AML-193 (cell line): ENCODE data around the gene SPSB1.

Source experiments
- DNase-seq, 2 experiments: peaks; one replicate each; lab custom pipeline; 2025; lab: John Stamatoyannopoulos, UW

SPSB1 gene

GRCh38 chr1:9300573-9300972 lies 7.9 kb downstream of the SPSB1 start:
- no peak for DNase-seq

DNA sequence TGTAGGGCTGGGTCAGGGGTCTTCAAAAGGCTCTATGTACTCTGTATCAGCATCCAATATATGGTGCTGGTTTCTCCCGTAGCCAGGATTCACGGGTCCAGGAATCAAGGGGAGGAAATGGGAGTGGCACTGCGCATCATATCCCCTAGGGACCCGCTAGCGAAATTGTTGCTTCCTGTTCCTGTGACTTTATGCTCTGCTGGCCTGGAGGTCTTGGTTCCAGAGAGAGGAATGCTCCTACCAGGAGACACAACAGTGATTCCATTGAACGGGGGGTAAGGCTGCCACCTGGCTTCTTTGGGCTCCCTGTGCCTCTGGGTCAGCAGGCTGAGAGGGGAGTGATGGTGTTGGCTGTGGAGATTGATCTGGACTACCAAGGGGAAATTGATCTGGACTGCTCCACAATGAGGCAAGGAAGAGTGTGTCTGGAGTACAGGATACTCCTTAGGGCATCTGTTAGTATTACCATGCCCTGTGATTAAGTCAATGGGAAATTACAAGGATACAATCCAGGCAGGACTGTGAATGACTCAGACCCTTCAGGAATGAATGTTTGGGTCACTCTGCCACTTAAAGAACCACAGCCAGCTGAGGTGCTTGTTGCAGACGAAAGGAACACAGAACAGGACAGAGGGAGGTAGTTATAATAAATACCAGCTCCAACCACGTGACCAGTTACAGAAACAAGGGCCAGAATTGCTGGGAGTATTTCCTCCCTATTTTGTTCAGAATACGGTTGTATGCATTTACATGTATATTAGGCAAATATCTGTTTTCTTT lies 10.2 kb downstream of the SPSB1 start:
- DNase-seq = no peak

DNA sequence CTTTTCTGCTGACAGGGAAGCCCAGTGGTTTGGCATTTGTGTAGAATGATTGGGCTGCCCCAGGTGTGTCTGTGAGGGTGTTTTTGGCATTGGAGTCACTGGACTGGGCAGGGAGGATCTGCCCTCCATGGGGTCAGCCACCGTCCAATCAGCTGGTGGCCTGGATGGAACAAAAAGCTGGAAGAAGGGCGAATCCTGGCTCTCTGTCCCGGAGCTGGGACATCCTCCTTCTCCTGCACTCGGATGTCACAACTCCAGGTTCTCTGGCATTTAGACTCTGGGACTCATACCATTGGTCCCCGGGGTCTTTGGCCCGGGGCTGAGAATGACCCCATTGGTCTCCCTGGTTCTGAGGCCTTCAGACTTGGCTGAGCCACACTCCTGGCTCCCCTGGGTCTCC lies 11.2 kb downstream of the SPSB1 start:
- DNase-seq = no peak

- DNase-seq = no peak
These were observed 12.5 kb downstream of the SPSB1 start for GRCh38 chr1:9305216-9305615.

DNA sequence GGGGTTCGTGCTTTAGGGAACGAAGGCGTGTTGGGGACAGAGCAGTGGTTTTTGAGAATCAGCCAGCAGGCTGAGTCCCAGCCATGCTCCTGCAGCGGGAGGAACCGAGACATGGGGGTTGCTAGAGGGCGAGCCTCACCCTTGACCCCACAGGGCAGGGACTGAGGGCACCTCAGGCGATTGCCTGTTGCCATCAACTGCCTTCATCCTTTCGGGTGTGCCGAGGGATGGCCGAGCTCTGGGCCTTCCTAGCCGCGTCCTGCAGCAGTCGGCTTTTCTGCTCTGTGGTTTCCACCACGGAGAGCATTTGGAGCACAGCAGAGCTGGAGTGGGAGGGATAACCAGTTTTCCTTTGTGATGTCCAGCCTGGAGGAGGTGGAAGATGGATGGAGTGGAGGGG lies 13.3 kb downstream of the SPSB1 start:
- no peak for DNase-seq

GRCh38 chr1:9307303-9307702 lies 14.6 kb downstream of the SPSB1 start:
- no peak for DNase-seq

DNA sequence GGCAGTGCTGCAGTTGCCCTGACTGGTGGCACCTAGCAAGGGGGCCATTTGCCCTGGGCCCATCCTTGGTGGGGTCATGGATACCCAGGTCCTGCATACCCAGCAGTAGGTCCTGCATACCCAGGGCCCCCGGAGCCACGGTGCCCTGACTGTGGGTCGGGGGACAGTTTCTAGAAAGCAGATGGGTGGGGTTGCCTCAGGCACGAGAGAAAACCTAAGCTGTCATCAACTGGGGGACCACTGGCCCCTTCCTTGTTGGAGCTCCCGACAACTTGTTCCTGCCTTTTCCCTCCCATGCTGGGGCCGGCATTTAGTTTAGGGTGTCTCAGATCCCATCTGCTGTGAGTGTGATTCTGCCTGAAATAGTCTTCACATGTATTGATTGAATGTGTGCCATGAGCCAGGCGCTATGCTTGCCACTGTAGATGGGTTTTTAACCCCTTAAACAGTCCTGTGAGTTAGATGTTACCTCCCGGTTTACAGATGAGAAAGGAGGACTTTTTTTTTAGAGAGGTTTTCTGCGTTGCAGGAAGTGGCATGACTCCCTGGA lies 15.6 kb downstream of the SPSB1 start:
- DNase-seq = no peak

- DNase-seq = no peak
These were observed 16.4 kb downstream of the SPSB1 start for GRCh38 chr1:9309080-9309479.

DNA sequence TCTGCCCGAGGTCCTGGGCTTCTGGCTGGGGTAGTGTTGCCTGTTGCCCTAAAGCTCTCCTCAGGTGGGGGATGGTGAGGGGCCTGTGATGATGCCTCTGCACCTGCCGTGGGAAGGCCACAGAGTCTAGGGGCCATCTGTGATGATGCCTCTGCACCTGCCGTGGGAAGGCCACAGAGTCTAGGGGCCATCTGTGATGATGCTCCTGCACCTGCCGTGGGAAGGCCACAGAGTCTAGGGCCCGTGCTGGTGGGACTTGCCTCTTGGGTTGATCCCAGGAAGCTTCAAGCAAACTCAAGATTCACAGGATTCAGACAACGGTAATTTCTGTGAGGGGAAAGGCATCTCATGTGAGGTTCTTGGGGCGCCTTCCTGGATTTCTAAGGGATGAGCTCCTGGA lies 17.3 kb downstream of the SPSB1 start:
- no peak for DNase-seq

- no peak for DNase-seq
These were observed 18.3 kb downstream of the SPSB1 start for GRCh38 chr1:9311029-9311428.

DNA sequence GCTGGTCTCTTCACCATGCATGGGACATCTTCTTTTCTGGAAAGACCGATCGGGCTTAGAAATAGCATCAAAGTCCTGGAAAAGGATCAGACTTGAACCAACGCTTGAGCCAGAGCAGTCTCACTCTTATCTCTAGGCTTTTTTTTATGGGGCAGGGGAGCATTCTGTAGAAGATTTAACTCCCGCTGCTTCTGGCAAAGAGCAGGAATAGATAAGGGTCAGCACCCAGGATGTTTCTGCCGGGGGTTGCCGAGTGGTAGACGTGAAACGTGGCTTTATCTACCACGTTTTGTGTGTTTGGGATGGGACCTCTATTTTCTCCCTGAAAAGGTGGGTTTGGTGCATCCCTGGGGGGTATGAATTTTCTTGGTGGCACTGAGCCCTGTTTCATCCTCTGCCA lies 18.8 kb downstream of the SPSB1 start:
- DNase-seq = no peak

GRCh38 chr1:9312168-9312720 lies 19.6 kb downstream of the SPSB1 start:
- no peak for DNase-seq

- DNase-seq = no peak
These were observed 20.9 kb downstream of the SPSB1 start for GRCh38 chr1:9313576-9313975.

DNA sequence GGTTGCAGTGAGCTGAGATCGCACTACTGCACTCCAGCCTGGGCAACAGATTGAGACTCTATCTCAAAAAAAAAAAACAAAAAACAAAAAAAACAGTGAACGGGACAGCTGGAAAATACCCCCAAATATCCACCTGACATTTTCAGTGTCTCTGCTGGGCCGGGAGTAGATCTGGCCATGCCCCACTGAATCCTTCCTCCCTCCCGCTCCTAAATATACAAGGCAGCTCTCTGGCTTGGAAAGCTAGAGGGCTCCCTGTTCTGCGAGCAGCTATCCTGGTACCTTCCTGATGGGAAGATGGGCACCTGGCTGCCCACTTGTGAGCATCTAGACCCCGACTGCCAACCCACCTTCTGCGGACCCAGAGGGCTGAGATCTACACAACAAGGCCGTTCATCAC lies 21.4 kb downstream of the SPSB1 start:
- DNase-seq = no peak

DNA sequence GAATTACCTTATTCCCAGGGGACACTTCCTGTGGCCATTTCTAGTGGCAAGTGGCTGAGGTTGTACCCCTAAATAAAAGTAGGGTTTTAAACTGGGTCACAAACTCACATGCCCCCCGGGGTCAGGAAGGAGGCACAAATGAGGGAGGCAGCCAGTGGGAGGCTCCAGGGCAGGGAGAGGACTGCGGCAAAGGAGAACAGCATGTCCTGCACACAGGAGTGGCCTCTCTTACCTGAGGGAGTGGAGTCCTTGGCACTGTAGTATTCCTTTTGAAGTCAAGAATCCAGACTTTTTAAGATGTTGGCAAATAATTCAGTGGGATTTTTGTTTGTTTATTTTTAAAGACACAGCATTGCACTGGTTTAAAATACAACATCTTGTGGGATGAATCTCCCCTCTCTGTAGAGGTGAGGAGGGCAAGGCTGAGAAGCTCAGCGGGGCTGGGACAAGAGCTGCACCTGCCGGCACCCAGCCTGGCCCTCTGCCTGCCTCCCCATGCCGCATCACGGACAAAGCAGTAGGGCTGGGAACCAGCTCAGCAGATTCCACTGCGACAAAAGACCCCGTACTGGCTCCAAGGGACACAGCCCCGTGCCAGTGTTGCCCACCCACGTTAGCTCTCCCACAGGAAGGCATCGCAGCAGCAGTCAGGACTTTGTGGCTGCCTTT lies 22.2 kb downstream of the SPSB1 start:
- DNase-seq = no peak

GRCh38 chr1:9315411-9316079 lies 22.9 kb downstream of the SPSB1 start:
- no peak for DNase-seq

DNA sequence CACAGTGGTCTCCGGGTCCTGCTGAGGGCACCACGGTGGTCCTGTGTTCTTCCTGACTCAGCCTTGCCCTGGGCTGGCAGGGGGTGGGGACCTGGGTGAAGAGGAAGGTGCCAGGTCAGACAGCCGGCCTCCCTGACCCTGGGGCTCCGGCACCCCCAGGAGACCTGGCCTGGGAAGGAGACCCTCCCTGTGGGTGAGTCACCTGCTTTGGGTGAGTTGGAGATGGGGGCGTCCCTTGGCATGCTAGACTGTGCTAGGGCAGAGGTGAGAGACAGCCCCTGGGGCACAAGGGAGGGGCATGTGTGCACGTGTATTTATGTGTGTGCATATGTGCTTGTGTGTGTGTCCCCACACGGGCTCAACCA lies 23.4 kb downstream of the SPSB1 start:
- DNase-seq = no peak

- no peak for DNase-seq
These were observed 23.8 kb downstream of the SPSB1 start for GRCh38 chr1:9316512-9316911.

GRCh38 chr1:9317072-9317471 lies 24.4 kb downstream of the SPSB1 start:
- DNase-seq = no peak

DNA sequence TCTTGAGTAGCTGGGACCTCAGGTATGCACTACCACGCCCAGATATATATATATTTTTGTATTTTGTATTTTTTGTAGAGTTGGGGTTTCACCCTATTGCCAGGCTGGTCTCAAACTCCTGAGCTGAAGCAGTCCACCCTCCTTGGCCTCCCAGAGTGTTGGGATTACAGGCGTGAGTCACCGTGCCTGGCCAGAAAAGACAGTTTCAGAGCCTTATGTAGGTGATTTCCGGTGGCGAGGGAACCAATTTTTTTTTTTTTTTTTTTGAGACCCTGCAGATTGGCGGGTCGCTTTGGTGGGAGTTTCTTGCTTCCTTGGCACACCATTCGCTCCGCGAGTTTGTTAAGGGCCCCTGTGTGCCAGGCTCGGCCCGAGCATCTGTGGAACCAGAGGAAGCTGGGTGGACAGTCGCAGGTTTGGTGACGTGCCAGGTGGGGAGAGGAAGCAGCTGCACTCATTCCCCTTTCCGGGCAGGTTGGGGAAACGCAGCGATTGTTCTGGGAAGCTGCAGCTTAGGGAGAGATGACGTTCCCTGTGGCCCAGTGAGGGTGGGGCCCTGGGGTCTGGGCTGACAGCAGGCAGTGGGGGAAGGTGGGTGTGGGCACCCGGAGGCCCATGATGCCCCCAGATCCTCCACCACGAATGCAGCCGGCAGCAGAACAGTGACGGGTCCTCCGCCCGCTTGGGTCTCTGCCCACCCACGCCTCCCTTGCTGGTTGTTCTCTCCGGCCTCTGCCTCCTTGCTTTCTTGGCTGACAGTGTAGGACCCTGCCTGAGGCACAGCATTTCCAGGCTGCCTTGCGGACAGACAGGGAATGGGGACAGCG lies 25.1 kb downstream of the SPSB1 start:
- no peak for DNase-seq

GRCh38 chr1:9319208-9319788 lies 26.6 kb downstream of the SPSB1 start:
- DNase-seq = no peak
